Upper lobe of left lung (tissue), 4 donors: ENCODE measurements around the gene SLC8A2.

Experiments used
- CTCF ChIP-seq, 6 experiments: fragments of 450-650 bp in 4 of 6; fragments of 200-600 bp in 2 of 6; sonication (generic) in 2 of 6; IDR thresholded peaks; one replicate each; pipeline ENCODE4 v1.5.1; 2016 to 2019; ENCODE audit warnings: antibody characterized with exemption in 6 of 6
- EP300 ChIP-seq, 4 donors: sonication (generic); formaldehyde crosslinking; IDR thresholded peaks; one replicate each; pipeline ENCODE4 v1.5.1; 2017; ENCODE audit warnings: antibody characterized with exemption in 4 of 4, control low read depth in 2 of 4
- POLR2A ChIP-seq, 4 donors: fragments of 450-650 bp; IDR thresholded peaks; one replicate each; pipeline ENCODE4 v1.5.1; 2016 to 2017; ENCODE audit warnings: antibody characterized with exemption in 4 of 4, mild to moderate bottlenecking in 2 of 4
- POLR2AphosphoS5 ChIP-seq, 2 donors: sonication (generic); formaldehyde crosslinking; IDR thresholded peaks; one replicate each; pipeline ENCODE4 v1.5.1; 2017; ENCODE audit warnings: antibody characterized with exemption in 2 of 2

- TF ChIP-seq POLR2A (IDR thresholded peaks at IDR 0.05) (no peak), CTCF (IDR thresholded peaks at IDR 0.05) (no peak), POLR2AphosphoS5 (IDR thresholded peaks at IDR 0.05) (no peak), EP300 (IDR thresholded peaks at IDR 0.05) (no peak)
Measured at GRCh38 chr19:47414469-47414868, 57.2 kb downstream of the SLC8A2 start.
